Testis (tissue), 3 donors: ENCODE results near the gene DDX24. TPM values are rescaled to one million over a fixed set of nuclear protein-coding genes. Genes with fewer than 3 reads are reported as not detected.
A peak's percentile ranks its signal among the peaks of the same experiment; 100 is the strongest.

Experiments
- DNase-seq: peaks from one replicate; pipeline ENCODE4 v3.0.0-alpha.2; 2019
- H3K27ac ChIP-seq, 2 donors: fragments of 200-600 bp; sonication (generic); one replicate each; pipeline ENCODE4 v1.5.1; 2019
- H3K27me3 ChIP-seq: fragments of 200-600 bp; sonication (generic); one replicate; pipeline ENCODE4 v1.5.1; 2019
- H3K36me3 ChIP-seq: fragments of 200-600 bp; sonication (generic); one replicate; pipeline ENCODE4 v1.5.1; 2017; ENCODE audit warnings: low read depth; ENCODE audit errors: missing control alignments
- H3K4me1 ChIP-seq: fragments of 200-600 bp; sonication (generic); one replicate; pipeline ENCODE4 v1.5.1; 2019
- H3K4me3 ChIP-seq, 2 donors: fragments of 200-600 bp; sonication (generic); one replicate each; pipeline ENCODE4 v1.5.1; 2017 to 2019
- H3K9me3 ChIP-seq: fragments of 200-600 bp; sonication (generic); one replicate; pipeline ENCODE4 v1.5.1; 2017
- CTCF ChIP-seq, 3 experiments: fragments of 450-650 bp in 2 of 3; fragments of 200-600 bp in 1 of 3; sonication (generic) in 1 of 3; IDR thresholded peaks; one replicate each; pipeline ENCODE4 v1.5.1; 2016 to 2019; ENCODE audit warnings: antibody characterized with exemption in 3 of 3, mild to moderate bottlenecking in 2 of 3, moderate library complexity in 1 of 3
- POLR2A ChIP-seq: fragments of 450-650 bp; IDR thresholded peaks from one replicate; pipeline ENCODE4 v1.6.1; 2017; ENCODE audit warnings: antibody characterized with exemption, mild to moderate bottlenecking, moderate library complexity
- WGBS, 2 donors: methylation state at CpG; one replicate each; pipeline ENCODE4 v1.1.5; 2018; 5-methylcytosine and 5-hydroxymethylcytosine counted together
- intact Hi-C: fragments of 100-400 bp; cut with DNase I; formaldehyde crosslinking; loops from one replicate; pipeline ENCODE4 v1.15.1; 2023; ENCODE audit warnings: low total_unique reads
- polyA plus RNA-seq: library from polyadenylated mRNA; stranded (reverse); fragments of 350-450 nt; fragmentation: Illumina TruSeq; extraction: RNeasy Lipid Tissue Mini Kit (QIAGEN cat#74804); gene quantifications from one replicate; pipeline ENCODE4 v1.2.3, GENCODE V29; 2014; ENCODE audit warnings: low read depth, low replicate concordance; ENCODE audit not compliant: insufficient read depth
- total RNA-seq, 2 donors: library from RNA; depleted of rRNA; stranded (reverse); fragments of >200 nt; gene quantifications; one replicate each; pipeline ENCODE4 v1.2.3, GENCODE V29; 2016

The DDX24 gene
- total and polyA plus RNA-seq, 3 donors from 2014 or later: 378 to 485 (median 431) TPM

GRCh38 chr14:94026173-94026888 is 54.7 kb downstream of the DDX24 start, which contains the start of gene OTUB2:
Gene OTUB2 (plus strand): TSS chr14:94026340. CDS start chr14:94026538, 198 bp downstream.
- peak; percentile 99 for DNase-seq
- intact Hi-C loops: no loop called here
- no peaks in the 10 kb centered on the region for H3K36me3 ChIP-seq
- H3K27me3 ChIP-seq: no peaks in the 10 kb centered on the region
- H3K4me1 ChIP-seq: no peaks in the 10 kb centered on the region
- peak within 1 kb of the TSS; percentile 74 to 87 for H3K4me3 ChIP-seq
- no peak for TF ChIP-seq POLR2A
- no peak for TF ChIP-seq CTCF (IDR thresholded peaks at IDR 0.05)
- WGBS, 2 donors: 0% methylated on average over 10 to 31 of the region's 74 CpGs
- peak within 1 kb of the TSS in 1 of 2 donors; percentile 50 for H3K27ac ChIP-seq
- H3K9me3 ChIP-seq: no peaks in the 10 kb centered on the region

GRCh38 chr14:94025720-94026119 is 55.3 kb downstream of the DDX24 start:
- no peak for DNase-seq
- Histone ChIP-seq H3K4me3 (peak overlapping the region in 1 of 2 donors; percentile 74), H3K9me3 (no peaks in the 10 kb centered on the region), H3K36me3 (no peaks in the 10 kb centered on the region), H3K27me3 (no peaks in the 10 kb centered on the region), H3K27ac (no peak overlapping the region), H3K4me1 (no peaks in the 10 kb centered on the region)
- TF ChIP-seq CTCF (IDR thresholded peaks at IDR 0.05) (no peak), POLR2A (no peak)
- intact Hi-C loops: no loop called here
- 49 to 55% methylated on average over 6 of the region's 6 CpGs for WGBS, 2 donors

GRCh38 chr14:94024549-94024948 is 56.5 kb downstream of the DDX24 start:
- TF ChIP-seq CTCF (IDR thresholded peaks at IDR 0.05) (no peak), POLR2A (no peak)

GRCh38 chr14:94022532-94023411 is 58.2 kb downstream of the DDX24 start:
- H3K27me3 ChIP-seq: no peaks in the 10 kb centered on the region
- no peaks in the 10 kb centered on the region for H3K4me1 ChIP-seq
- no peak for DNase-seq
- 84 to 85% methylated on average over 10 of the region's 10 CpGs for WGBS, 2 donors
- no peak overlapping the region for H3K4me3 ChIP-seq
- TF ChIP-seq CTCF (IDR thresholded peaks at IDR 0.05) (no peak), POLR2A (no peak)
- H3K27ac ChIP-seq: no peak overlapping the region
- H3K36me3 ChIP-seq: no peaks in the 10 kb centered on the region
- no peaks in the 10 kb centered on the region for H3K9me3 ChIP-seq
- intact Hi-C loops: no loop called here

More at GRCh38 chr14:94024549-94024948, 56.5 kb downstream of the DDX24 start:
- H3K36me3 ChIP-seq: no peaks in the 10 kb centered on the region
- no peaks in the 10 kb centered on the region for H3K4me1 ChIP-seq
- no peaks in the 10 kb centered on the region for H3K27me3 ChIP-seq
- no peak overlapping the region for H3K27ac ChIP-seq
- DNase-seq: no peak
- H3K9me3 ChIP-seq: no peaks in the 10 kb centered on the region
- no peak overlapping the region for H3K4me3 ChIP-seq
- 88 to 96% methylated on average over 1 to 2 of the region's 2 CpGs for WGBS, 2 donors
- intact Hi-C loops: no loop called here
